Endometrial microvascular endothelial cells (primary cell): ENCODE measurements around the gene BBX. TPM values are rescaled to one million over a fixed set of nuclear protein-coding genes. Genes with fewer than 3 reads are reported as not detected.

Experiments
- in situ Hi-C: cut with HindIII; loops from 2 replicates; pipeline ENCODE4 v1.10.0; 2017; ENCODE audit warnings: low sequenced_read_pairs, low pct_unique_long_range_greater_than_20kb; ENCODE audit errors: inconsistent ontology term
- total RNA-seq: library from RNA; depleted of rRNA; stranded (reverse); fragments of >200 nt; gene quantifications from one replicate; pipeline ENCODE4 v1.2.3, GENCODE V29; 2015; ENCODE audit errors: inconsistent ontology term

BBX gene
- total RNA-seq, 1 donor from 2014 or later, result 20.4 TPM

DNA sequence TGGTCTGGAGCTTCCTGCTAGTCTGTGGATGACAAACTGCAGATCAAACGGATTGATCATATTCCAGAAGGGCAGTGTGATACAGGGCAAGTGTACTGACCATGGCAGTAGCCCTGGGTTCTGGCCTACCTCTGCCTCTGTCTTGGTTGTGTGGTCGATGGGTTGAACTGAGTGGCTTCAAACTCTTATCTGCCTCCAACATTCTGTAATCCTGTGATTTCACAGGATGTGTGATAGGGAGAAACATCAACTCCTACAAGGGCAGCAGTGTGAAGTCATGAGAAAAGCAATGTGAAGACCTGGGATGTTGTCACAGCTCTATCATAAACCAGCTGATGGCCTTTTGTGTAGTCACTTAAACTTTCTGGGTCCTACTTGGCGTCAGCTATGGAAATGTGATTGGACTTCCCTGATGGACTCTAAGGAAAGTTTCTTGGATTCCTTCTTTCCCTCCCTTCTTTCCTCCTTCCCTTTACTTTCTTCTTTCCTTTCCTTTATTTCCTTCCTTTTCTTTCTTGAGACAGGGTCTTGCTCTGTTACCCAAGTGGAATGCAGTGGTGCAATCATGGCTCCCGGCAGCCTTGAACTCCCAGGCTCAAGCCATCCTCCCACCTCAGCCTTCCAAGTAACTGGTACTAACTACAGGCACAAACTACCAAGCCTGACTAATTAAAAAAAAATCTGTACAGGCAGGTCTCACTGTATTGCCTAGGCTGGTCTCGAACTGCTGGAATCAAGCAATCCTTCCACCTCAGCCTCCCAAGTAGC, 114.8 kb downstream of the BBX start:
- in situ Hi-C loops, result no loop called here

DNA sequence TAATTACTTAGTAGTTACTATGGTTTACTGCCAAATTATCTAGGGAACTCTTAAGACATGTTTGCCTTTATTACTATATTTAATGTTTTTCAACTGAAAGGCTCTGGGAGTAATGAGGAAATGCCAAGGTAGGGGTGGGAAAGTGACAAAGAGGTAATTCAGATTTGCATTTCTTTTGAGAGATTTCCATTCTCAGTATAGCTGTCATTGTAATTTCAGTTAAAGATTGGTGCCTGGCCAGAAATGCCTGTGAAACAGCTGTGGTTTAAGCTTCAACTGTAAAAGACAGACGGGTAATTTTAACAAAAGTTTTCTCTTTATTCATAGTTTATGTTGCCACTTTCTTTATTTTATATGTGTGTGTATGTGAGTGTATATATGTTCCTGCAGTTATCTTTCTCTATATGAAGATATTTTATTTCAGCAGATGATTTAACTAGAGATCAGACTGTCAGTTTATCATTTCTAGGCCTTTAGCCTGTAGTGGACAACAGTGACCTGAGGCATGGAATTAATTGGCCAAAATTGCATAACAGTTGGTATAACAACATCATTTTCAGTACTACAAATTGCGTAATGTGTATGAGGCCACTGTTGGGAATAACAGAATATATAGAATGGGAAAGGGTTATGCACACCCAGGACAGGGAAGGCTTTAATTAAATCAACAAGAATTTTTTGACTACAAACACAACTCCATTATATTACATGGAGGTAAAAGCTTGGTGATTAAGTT, 119.0 kb downstream of the BBX start:
- in situ Hi-C loops, result no loop called here

DNA sequence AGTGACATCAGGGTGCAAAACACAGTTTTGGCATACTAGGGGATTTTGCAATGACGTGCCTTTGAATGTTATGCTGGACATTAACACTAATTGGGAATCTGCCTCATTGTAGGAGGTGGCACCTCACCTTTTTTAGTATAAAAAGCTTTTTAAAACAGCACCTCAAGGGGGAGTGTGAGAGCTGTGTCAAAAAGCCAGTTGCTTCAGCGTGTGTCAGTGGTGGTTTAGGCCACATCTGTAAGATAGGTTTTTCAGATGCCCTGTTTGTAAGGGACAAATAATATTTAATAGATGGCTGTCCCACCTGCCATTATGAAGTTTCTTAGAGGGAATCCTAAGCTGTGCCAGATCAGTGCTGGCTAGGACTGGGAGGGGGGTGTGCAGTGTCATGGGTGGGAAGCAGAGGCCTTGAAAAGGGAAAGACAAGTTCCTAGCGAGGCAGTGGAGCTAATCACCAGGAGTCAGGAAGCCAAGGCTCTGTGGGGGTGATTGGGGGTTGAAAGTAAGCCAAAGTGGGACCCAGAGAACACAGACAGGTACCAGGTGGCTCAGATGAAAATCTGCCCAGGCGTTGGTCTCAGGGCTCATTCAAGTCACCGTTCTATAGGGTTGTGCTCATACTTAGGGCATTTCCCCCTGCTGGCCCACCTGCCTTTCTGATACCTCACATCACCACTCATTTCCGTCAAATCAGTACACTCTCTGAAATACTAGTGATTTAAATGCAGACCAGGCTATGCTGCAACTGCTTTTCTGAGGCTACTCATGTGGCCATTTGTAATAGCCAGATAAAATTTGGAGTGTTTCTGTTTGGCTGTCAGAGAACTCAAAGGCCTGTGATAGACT, 120.5 kb downstream of the BBX start:
- in situ Hi-C loops, result no loop called here

DNA sequence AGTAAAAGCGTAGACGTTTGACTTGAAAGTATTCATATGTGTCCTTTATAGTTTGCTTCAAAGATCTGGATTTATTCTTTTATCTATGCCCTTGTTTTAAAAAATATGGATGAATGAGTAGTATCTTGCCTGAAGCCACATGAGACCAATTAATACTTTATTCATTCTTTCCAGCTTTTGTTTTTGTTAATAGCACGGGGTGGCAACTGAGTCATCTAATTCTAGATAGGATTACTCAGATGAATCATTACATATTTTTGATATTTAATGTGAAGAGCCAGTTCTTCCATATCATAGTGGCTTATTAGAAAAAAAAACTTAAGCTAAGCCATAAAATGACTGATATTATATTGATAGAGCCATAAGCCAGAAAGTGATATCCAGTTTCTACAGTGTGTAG, 121.9 kb downstream of the BBX start:
- in situ Hi-C loops, result no loop called here

DNA sequence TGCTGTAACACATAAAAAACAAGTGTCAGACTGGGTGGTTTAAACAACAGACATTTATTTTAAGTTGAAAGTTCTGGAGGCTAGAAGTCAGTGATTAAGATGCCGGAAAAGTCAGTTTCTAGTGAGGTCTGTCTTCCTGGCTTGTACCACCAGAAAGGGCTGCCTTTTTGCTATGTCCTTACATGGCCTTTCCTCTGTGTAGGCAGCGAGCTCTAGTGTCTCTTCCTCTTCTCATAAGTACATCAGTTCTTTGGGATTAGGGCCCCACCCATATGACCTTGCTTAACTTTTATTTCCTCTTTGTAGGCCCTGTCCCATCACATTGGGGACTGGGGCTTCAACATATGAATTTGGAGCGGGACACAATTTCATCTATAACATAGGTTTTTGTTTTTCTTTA, 128.0 kb downstream of the BBX start:
- in situ Hi-C loops, result no loop called here

DNA sequence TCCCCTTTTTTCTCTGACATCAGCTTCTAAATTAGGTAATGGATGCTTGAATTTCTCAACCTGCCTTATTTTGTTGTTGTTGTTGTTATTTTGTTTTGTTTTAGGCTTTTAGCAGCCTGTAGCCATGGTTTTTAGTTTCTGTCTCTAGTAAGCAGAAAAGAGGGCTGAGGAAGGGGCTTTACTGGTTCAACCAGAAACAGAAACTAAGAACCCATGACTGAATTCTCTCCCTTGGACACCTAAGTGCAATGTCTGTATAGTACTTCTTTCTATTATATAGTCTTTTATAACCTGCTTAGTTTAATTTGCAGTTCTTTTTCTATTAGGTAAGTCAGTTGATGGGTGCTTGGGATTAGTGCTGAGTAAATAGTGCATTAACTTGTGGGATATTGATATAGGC, 129.0 kb downstream of the BBX start:
- in situ Hi-C loops, result no loop called here

DNA sequence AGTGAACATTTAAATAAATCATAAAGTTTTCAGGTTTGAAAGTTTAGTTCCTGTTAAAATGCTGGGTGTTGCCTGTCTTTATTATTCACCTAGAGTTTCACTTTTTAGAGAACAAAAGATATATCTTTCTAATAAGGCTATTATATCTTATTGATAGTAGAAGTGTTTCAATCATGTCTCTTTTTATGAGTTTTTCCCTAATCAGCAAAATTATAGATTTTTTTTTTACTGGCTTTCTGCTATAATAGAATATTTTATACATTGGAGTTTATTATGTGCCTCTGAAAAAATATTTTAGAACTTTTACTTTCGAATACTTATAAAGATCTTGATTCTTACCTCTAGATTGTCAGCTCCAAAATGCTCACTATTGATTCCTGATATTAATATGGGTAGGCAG, 131.5 kb downstream of the BBX start:
- in situ Hi-C loops, result no loop called here

DNA sequence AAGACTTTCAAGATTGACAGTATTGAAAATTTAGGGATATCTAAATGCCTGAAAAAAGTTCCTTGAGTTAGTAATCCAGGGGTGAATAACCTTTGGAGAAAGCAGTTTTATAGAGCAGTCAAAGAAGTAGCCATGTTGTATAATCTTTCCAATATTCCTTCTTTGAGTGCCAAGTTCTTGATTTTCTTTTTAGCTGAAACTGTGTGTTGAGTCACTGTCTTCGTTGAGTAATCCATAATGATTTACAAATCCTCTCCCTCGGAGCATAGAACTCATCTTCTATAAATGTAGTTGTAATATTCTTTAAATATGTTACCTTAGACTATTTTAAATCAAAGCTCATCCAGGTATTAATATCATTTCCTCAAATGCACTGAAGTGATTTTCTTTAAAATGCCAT, 135.2 kb downstream of the BBX start:
- in situ Hi-C loops, result no loop called here

DNA sequence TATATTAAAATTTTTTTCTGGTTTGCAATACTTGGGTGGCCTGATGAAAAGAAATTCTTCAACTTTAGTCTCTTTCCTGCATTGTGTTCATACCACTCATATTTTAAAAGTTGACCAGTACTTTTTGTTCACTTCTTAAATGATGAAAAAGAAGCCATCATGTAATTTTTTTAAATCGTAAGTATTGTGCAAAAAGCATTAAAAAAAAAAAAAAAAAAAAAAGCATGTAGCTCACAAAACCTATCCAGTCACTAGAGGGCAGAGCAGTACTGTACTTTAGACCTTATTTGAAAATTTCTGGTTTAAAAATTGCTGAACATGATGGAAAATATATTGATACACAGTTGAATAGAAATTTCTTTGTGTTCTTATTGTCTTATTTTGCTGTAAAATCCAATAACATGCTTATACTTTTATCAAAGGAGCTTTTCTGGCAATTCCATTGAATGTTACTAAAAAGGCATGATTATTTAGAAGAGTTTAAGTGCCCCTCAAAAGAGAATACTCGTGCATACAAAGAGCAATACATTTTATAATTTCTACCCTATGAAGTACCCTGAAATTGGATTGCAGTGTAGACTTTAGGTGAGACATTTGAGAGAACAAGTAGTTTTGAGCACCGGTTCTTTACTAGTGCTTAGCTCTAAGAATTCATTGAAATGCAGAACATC, 137.7 kb downstream of the BBX start:
- in situ Hi-C loops, result no loop called here

DNA sequence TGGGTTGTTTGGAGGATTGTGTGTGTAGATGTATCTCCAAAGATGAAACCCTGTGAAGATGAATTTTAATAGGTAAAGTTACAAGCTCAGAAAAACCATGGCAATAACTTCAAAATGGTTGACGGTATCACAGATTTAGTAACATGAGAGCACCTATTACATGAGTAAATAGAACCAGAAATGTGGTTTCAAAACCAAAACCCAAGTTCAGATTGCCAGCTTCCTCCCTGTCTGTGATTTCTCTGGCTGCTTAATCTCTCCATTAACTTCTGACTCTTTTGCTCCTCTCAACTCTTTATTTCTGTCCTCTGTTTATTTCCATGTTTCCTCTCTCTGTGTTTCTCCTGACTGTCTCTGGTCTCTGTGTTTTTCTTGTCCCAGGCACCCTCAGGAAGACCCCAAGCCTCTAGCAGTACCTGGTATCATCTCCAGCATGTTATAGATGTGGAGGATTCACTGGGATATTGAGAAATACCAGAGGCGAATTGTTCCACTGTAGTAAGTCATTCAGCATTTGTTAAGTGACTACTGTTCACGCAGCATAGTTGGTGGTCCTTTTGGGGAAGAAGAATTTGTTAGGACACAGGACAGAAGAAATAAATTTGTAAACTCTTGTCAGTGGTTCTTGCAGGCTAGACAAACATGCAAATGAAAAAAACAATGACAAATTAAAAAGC, 138.8 kb downstream of the BBX start:
- in situ Hi-C loops, result no loop called here

DNA sequence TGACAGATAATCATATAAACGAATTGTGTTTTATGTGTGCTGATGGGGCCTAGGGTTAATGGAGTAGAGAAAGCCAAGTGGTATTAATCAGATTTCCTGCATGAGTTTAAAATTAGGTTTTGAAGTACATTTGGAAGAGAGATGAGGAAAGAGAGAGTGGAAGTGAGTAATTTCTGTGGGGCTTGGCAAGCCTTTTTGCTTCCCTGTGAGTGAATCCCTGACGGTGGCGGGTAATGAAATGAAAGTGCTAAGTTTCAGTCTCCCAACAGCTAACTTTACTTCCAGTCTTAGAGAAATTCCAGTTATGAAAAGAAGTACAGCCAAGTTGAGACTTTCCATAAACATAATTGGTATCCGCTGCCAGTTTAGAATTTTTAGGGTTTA, 139.4 kb downstream of the BBX start:
- in situ Hi-C loops, result no loop called here

DNA sequence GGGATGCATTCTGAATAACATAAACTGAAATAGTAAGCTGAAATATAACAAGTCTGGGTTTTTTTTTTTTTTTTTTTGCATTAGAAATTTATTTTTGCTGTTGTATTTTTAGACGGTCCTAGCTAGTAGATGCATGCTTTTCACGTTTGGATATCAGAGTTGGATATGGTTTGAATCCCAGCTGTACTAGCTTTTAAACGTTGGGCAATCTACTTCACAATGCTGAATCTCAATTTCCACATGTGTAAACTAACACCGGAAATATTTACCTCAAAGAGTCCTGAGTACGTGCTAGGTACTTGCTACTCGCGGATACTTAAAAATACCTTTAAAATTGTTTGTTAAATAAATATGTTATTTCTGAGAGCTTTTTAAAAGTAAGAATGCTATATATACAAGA, 139.8 kb downstream of the BBX start:
- in situ Hi-C loops, result no loop called here

DNA sequence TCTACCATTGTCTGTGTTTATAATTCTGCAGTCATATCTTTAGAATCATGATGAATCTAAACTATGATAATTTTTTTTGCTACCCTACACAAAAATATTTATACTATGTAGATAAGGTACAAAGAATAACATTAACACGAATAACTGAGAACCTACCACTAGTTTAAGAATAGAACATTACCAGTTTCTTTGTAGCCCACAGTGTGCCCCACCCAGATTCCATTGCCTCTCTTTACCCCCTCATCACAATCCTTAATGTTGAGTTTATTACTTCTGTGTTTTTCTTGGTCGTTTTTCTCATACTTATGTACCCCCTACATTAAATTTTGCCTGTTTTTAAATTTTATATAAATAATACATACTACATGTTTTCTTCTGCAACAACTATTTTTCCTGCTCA, 140.5 kb downstream of the BBX start:
- in situ Hi-C loops, result no loop called here

DNA sequence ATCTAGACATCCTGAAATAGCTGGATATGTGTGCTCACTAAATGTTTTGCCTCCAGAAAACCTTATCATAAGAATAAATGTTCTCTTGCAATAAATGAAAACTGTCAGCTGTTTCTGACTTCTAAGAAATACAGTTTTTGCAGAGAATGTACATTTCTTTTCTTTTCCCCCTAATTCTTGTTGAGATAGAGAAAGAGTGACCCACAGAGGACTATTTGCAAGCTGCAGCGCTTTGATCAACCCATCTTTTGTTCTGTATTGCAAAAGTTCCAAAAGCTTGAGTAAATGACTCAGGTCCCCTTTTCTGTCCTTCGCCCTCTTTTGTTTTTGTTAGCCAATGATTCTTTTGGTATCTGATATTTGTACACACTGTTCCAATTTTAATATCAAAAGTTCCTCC, 141.9 kb downstream of the BBX start:
- in situ Hi-C loops, result no loop called here

DNA sequence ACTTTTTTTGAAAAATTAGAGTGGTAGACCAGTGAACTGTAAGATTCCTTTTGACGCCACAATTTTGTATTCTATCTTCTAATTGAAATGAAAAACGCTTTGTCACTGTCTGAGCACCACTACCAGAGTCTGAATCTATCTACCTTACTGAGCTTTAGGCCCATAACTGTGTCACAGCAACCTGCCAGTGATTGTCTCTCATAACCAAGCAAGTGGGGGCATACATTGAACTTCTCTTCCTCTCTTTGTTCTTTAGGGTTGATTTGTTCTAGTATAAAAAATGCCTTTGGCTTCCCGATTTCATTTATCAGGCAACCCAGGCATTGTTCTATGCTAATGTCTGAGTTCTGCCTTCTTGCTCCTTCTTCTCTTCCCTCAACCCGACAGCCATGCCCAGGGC, 142.6 kb downstream of the BBX start:
- in situ Hi-C loops, result no loop called here

DNA sequence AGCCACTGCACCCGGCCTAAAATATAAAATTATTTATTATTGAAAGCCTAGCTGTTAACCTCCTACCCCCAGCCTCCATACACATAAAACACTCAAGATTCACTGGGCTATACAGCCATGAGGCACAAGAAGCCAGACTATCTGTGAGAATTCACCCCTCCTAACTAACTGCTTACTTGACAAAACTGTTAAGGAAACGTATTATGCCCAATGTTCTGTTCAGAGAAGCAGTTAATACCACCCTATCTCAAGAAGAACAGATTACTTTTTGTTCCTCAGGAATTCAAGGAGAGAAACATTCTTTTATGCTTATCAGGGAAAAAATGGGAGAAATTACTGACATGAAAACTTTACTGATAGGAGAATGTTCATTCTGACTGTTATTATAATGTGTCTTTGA, 144.1 kb downstream of the BBX start:
- in situ Hi-C loops, result no loop called here

DNA sequence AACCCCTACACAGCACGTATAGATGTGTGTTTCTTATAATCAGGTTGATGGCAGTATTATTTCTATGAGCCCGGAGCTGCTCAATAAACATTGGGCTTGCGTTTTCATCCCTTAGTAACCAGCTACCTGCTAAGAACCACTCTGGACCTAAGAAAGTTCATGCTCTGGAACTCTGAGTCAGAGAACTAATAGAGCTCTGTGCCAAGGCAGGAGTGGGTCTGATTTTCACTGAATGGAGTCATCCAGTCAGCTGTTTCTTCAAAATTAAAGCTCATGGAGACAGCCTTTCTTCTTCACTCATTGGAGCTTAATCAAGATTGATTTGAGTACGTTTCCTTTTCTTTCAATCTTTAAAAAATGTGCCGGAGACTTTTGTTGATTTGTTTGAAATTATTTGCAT, 145.7 kb downstream of the BBX start:
- in situ Hi-C loops, result no loop called here

DNA sequence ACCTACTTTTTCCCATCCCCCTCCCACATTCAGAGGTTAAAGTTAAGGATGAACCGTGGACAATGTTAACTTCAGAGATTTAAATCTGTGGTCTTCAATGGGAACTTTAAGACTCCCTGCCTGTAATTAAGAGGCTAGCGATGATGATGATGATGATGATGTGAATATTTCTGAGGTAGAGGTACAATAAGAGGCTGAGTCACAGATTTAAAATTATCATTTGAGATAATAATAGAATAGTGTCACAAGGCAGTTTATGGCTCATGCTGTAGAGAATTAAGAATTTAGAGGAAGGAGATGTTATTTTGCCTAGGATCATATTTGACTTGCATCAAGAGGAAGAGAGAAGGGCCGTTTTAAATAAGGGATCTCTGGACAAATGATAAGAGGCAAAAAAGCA, 146.2 kb downstream of the BBX start:
- in situ Hi-C loops, result no loop called here

DNA sequence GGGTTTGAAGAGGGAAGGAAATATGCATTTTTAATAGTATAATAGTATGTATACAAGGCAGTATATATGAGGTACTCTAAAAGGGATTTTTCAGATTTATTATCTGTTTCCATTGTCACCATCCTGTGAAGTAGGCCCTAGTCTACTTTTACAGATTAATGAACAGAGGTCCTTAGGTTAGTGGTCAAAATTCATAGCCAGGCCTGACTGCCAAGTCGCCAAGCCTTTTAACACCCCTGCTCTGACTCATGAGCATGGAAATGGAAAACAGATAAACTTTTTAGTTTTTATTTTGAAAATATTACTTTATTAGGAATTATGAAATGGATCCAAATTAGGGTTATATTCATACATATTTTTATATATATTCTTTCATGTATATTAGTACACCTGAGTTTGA, 146.9 kb downstream of the BBX start:
- in situ Hi-C loops, result loop anchor here (10.0 kb wide), 1 partner anchor 435 kb away; no protein-coding TSS in a partner anchor
